GM12865 (cell line): ENCODE measurements around the gene P3H2.

Source experiments
- DNase-seq: peaks from one replicate; pipeline ENCODE4 v3.0.0; 2010; ENCODE audit warnings: low read depth
- H3K4me3 ChIP-seq: 2 replicates; pipeline ENCODE4 v1.5.1; 2011; ENCODE audit warnings: mild to moderate bottlenecking, low read depth, low read length, control low read depth
- CTCF ChIP-seq: IDR thresholded peaks from 2 replicates; pipeline ENCODE4 v1.5.1; 2011; ENCODE audit warnings: low read length, control low read depth, low read depth, inconsistent platforms; ENCODE audit not compliant: insufficient read depth; ENCODE audit errors: missing control alignments

P3H2 gene

GRCh38 chr3:190132371-190132770, 11.7 kb upstream of the P3H2 start:
- no peak for TF ChIP-seq CTCF
- H3K4me3 ChIP-seq = no peak overlapping the region
- DNase-seq = no peak

- DNase-seq = no peak
- no peak for TF ChIP-seq CTCF
- no peak overlapping the region for H3K4me3 ChIP-seq
Measured at GRCh38 chr3:190131329-190131728, 10.6 kb upstream of the P3H2 start.

- DNase-seq = no peak
- H3K4me3 ChIP-seq = no peak overlapping the region
- no peak for TF ChIP-seq CTCF
Measured at GRCh38 chr3:190130696-190131095, 10.0 kb upstream of the P3H2 start.

- TF ChIP-seq CTCF = no peak
- DNase-seq = no peak
- H3K4me3 ChIP-seq = no peak overlapping the region
Measured at GRCh38 chr3:190130037-190130436, 9.3 kb upstream of the P3H2 start.

GRCh38 chr3:190127797-190128196, 7.1 kb upstream of the P3H2 start:
- TF ChIP-seq CTCF = no peak
- H3K4me3 ChIP-seq = no peak overlapping the region
- DNase-seq = no peak

- TF ChIP-seq CTCF = no peak
- no peak overlapping the region for H3K4me3 ChIP-seq
- no peak for DNase-seq
Measured at GRCh38 chr3:190127195-190127594, 6.5 kb upstream of the P3H2 start.

- DNase-seq = no peak
- no peak overlapping the region for H3K4me3 ChIP-seq
- no peak for TF ChIP-seq CTCF
Measured at GRCh38 chr3:190125436-190126068, 4.9 kb upstream of the P3H2 start.
